Measurements from ENCODE around the gene HNRNPC. TPM values are rescaled to one million over a fixed set of nuclear protein-coding genes. Genes with fewer than 3 reads are reported as not detected.

The HNRNPC gene
- total RNA-seq, 4 donors from 2014 or later, result 192 to 343 (median 212) TPM

- Histone ChIP-seq H3K27ac (no peak overlapping the region), H3K4me3 (no peak overlapping the region), H3K36me3 (peaks cover 0 to 57% (median 12%) of the 10 kb centered on the region in 4 donors), H3K27me3 (no peaks in the 10 kb centered on the region), H3K9me3 (no peaks in the 10 kb centered on the region), H3K4me1 (peaks cover 8 to 44% (median 10%) of the 10 kb centered on the region in 4 donors)
- intact Hi-C loops (cut with DNase I; ENCODE audit: low total_unique reads) (no loop called here), in situ Hi-C loops (cut with MboI; ENCODE audit: low pct_ligation_motif_present in 1 of 4, low pct_unique_long_range_greater_than_20kb in 1 of 4, low sequenced_read_pairs in 3 of 4) (no loop called here)
- TF ChIP-seq POLR2A (IDR thresholded peaks at IDR 0.05) (no peak), POLR2AphosphoS5 (IDR thresholded peaks at IDR 0.05) (no peak), CTCF (IDR thresholded peaks at IDR 0.05) (no peak), EP300 (IDR thresholded peaks at IDR 0.05; ENCODE audit: low read depth) (no peak)
- no peak for DNase-seq
- WGBS, 2 donors (ENCODE audit: low coverage in 1 of 2), result 59 to 85% methylated on average over 3 to 4 of the region's 4 CpGs
Measured at GRCh38 chr14:21219561-21220111, 49.6 kb downstream of the HNRNPC start.

GRCh38 chr14:21219120-21219519 is 50.1 kb downstream of the HNRNPC start:
- H3K4me1 ChIP-seq, result peaks cover 8 to 47% (median 10%) of the 10 kb centered on the region in 4 donors
- in situ Hi-C loops (cut with MboI; ENCODE audit: low pct_ligation_motif_present in 1 of 4, low pct_unique_long_range_greater_than_20kb in 1 of 4, low sequenced_read_pairs in 3 of 4) (no loop called here), intact Hi-C loops (cut with DNase I; ENCODE audit: low total_unique reads) (no loop called here)
- TF ChIP-seq POLR2AphosphoS5 (IDR thresholded peaks at IDR 0.05) (peak in 1 of 3 donors; percentile 7), POLR2A (IDR thresholded peaks at IDR 0.05) (no peak), CTCF (IDR thresholded peaks at IDR 0.05) (no peak), EP300 (IDR thresholded peaks at IDR 0.05; ENCODE audit: low read depth) (no peak)
- no peak overlapping the region for H3K27ac ChIP-seq
- DNase-seq, result no peak
- H3K36me3 ChIP-seq, result peaks cover 0 to 57% (median 14%) of the 10 kb centered on the region in 4 donors
- no peak overlapping the region for H3K4me3 ChIP-seq
- no peaks in the 10 kb centered on the region for H3K27me3 ChIP-seq
- H3K9me3 ChIP-seq, result no peaks in the 10 kb centered on the region
- 73 to 77% methylated on average over 2 of the region's 2 CpGs for WGBS, 2 donors (ENCODE audit: low coverage in 1 of 2)

GRCh38 chr14:21215879-21216251 is 53.4 kb downstream of the HNRNPC start:
- intact Hi-C loops (cut with DNase I; ENCODE audit: low total_unique reads), result no loop called here
- WGBS, 2 donors (ENCODE audit: low coverage in 1 of 2), result 65 to 82% methylated on average over 4 of the region's 4 CpGs
- Histone ChIP-seq H3K4me3 (no peak overlapping the region), H3K27me3 (no peaks in the 10 kb centered on the region), H3K9me3 (no peaks in the 10 kb centered on the region), H3K27ac (no peak overlapping the region), H3K4me1 (peaks cover 6 to 34% (median 10%) of the 10 kb centered on the region in 4 donors), H3K36me3 (peaks cover 0 to 65% (median 19%) of the 10 kb centered on the region in 4 donors)
- no peak for DNase-seq
- in situ Hi-C loops (cut with MboI; ENCODE audit: low pct_ligation_motif_present in 1 of 4, low pct_unique_long_range_greater_than_20kb in 1 of 4, low sequenced_read_pairs in 3 of 4), result no loop called here
- no peak for TF ChIP-seq POLR2AphosphoS5 (IDR thresholded peaks at IDR 0.05)
- TF ChIP-seq CTCF (IDR thresholded peaks at IDR 0.05), result no peak
- TF ChIP-seq EP300 (IDR thresholded peaks at IDR 0.05; ENCODE audit: low read depth), result no peak
- TF ChIP-seq POLR2A (IDR thresholded peaks at IDR 0.05), result no peak

GRCh38 chr14:21215130-21215878 is 53.9 kb downstream of the HNRNPC start:
- Histone ChIP-seq H3K27me3 (no peaks in the 10 kb centered on the region), H3K9me3 (no peaks in the 10 kb centered on the region), H3K27ac (no peak overlapping the region), H3K4me1 (peaks cover 3 to 28% (median 9%) of the 10 kb centered on the region in 4 donors), H3K36me3 (peaks cover 0 to 59% (median 19%) of the 10 kb centered on the region in 4 donors), H3K4me3 (no peak overlapping the region)
- in situ Hi-C loops (cut with MboI; ENCODE audit: low pct_ligation_motif_present in 1 of 4, low pct_unique_long_range_greater_than_20kb in 1 of 4, low sequenced_read_pairs in 3 of 4) (no loop called here), intact Hi-C loops (cut with DNase I; ENCODE audit: low total_unique reads) (no loop called here)
- 70 to 74% methylated on average over 7 to 8 of the region's 8 CpGs for WGBS, 2 donors (ENCODE audit: low coverage in 1 of 2)
- DNase-seq, result no peak
- no peak for TF ChIP-seq POLR2A (IDR thresholded peaks at IDR 0.05)
- no peak for TF ChIP-seq CTCF (IDR thresholded peaks at IDR 0.05)
- TF ChIP-seq POLR2AphosphoS5 (IDR thresholded peaks at IDR 0.05), result no peak
- TF ChIP-seq EP300 (IDR thresholded peaks at IDR 0.05; ENCODE audit: low read depth), result no peak

Data from transverse colon (tissue), 4 donors.